Activated naive CD4-positive, alpha-beta T cell treated with anti-CD3 and anti-CD28 coated beads, Interleukin-2, amount 10 ng/mL, durations not matched to agents 7 days and 5 days (primary cell): Measurements from ENCODE around the gene MORF4L1.
"Not testable (repeated sequence)": the region's sequence is repeated elsewhere in the genome, so short reads cannot be mapped to it uniquely, and the experiment has no call there.

Experiments used
- CTCF ChIA-PET: fragments of 350-600 bp; sonication (Branson Sonifier 250); formaldehyde crosslinking; loops from one replicate; lab custom pipeline; 2021; ENCODE audit warnings: antibody characterized with exemption; lab: Charles Lee
- DNase-seq: peaks from one replicate; pipeline ENCODE4 v3.0.0-alpha.2; 2020
- H3K27ac Mint-ChIP-seq: one replicate; pipeline ENCODE4 v1.8.0; 2021; ENCODE audit warnings: mild to moderate bottlenecking, moderate library complexity, mixed read lengths
- H3K27me3 Mint-ChIP-seq: one replicate; pipeline ENCODE4 v1.8.0; 2021; ENCODE audit warnings: mild to moderate bottlenecking, mixed read lengths
- H3K36me3 Mint-ChIP-seq: one replicate; pipeline ENCODE4 v1.8.0; 2021; ENCODE audit warnings: mixed read lengths
- H3K4me1 Mint-ChIP-seq: one replicate; pipeline ENCODE4 v1.8.0; 2021; ENCODE audit warnings: mixed read lengths
- H3K4me3 Mint-ChIP-seq: one replicate; pipeline ENCODE4 v1.8.0; 2021; ENCODE audit warnings: mild to moderate bottlenecking, moderate library complexity, mixed read lengths
- H3K9me3 Mint-ChIP-seq: one replicate; pipeline ENCODE4 v1.8.0; 2021; ENCODE audit warnings: mixed read lengths

The MORF4L1 gene

GRCh38 chr15:78898540-78898939 lies 25.9 kb downstream of the MORF4L1 start:
- no peak for DNase-seq
- H3K4me1 Mint-ChIP-seq = peaks cover 6% of the 10 kb centered on the region
- H3K4me3 Mint-ChIP-seq = no peak overlapping the region
- H3K27ac Mint-ChIP-seq = no peak overlapping the region
- no peaks in the 10 kb centered on the region for H3K9me3 Mint-ChIP-seq
- peaks cover 54% of the 10 kb centered on the region for H3K36me3 Mint-ChIP-seq
- CTCF ChIA-PET = interaction anchor here (0.7 kb wide), 1 partner anchor 286 kb away, joined by 3 read pairs; no protein-coding TSS in a partner anchor
- no peaks in the 10 kb centered on the region for H3K27me3 Mint-ChIP-seq

GRCh38 chr15:78900819-78901533 lies 28.3 kb downstream of the MORF4L1 start:
- DNase-seq, H3K4me1 Mint-ChIP-seq, H3K27me3 Mint-ChIP-seq, H3K4me3 Mint-ChIP-seq, H3K9me3 Mint-ChIP-seq: not testable (repeated sequence)
- CTCF ChIA-PET = interaction anchor here (1.0 to 1.3 kb wide), 2 partner anchors 10 kb away, joined by 3 read pairs; no protein-coding TSS in a partner anchor
- Mint-ChIP-seq H3K27ac (peak overlapping the region; percentile 14), H3K36me3 (peaks cover 53% of the 10 kb centered on the region)

GRCh38 chr15:78902281-78903032 lies 29.8 kb downstream of the MORF4L1 start:
- H3K27ac Mint-ChIP-seq, DNase-seq, H3K9me3 Mint-ChIP-seq, H3K4me1 Mint-ChIP-seq, H3K4me3 Mint-ChIP-seq, H3K27me3 Mint-ChIP-seq: not testable (repeated sequence)
- CTCF ChIA-PET = interaction anchor here (0.9 kb wide), 1 partner anchor 105 kb away, joined by 3 read pairs; no protein-coding TSS in a partner anchor
- H3K36me3 Mint-ChIP-seq = peaks cover 59% of the 10 kb centered on the region

GRCh38 chr15:78904599-78905358 lies 32.1 kb downstream of the MORF4L1 start:
- Mint-ChIP-seq H3K4me3 (no peak overlapping the region), H3K27ac (peak overlapping the region; percentile 19), H3K9me3 (no peaks in the 10 kb centered on the region), H3K27me3 (no peaks in the 10 kb centered on the region), H3K36me3 (peaks cover 53% of the 10 kb centered on the region), H3K4me1 (peaks cover 12% of the 10 kb centered on the region)
- CTCF ChIA-PET = interaction anchor here (0.8 to 4.8 kb wide), 3 partner anchors 10 to 101 kb away, joined by 3 to 30 read pairs (median 3); no protein-coding TSS in a partner anchor
- DNase-seq = no peak

- peaks cover 25% of the 10 kb centered on the region for H3K4me1 Mint-ChIP-seq
- H3K36me3 Mint-ChIP-seq = peaks cover 61% of the 10 kb centered on the region
- no peak overlapping the region for H3K27ac Mint-ChIP-seq
- CTCF ChIA-PET = interaction anchor here (1.1 to 7.5 kb wide), 6 partner anchors 9 to 278 kb away, joined by 3 to 36 read pairs (median 6); no protein-coding TSS in a partner anchor
- no peaks in the 10 kb centered on the region for H3K27me3 Mint-ChIP-seq
- DNase-seq = no peak
- no peak overlapping the region for H3K4me3 Mint-ChIP-seq
- no peaks in the 10 kb centered on the region for H3K9me3 Mint-ChIP-seq
These were observed 33.6 kb downstream of the MORF4L1 start for GRCh38 chr15:78906316-78906620.

GRCh38 chr15:78907577-78907976 lies 34.9 kb downstream of the MORF4L1 start:
- CTCF ChIA-PET = interaction anchor here (1.3 to 7.5 kb wide), 6 partner anchors 8 to 277 kb away, joined by 4 to 36 read pairs (median 7); no protein-coding TSS in a partner anchor
- Mint-ChIP-seq H3K4me3 (no peak overlapping the region), H3K4me1 (peaks cover 29% of the 10 kb centered on the region), H3K36me3 (peaks cover 62% of the 10 kb centered on the region), H3K27ac (no peak overlapping the region), H3K27me3 (no peaks in the 10 kb centered on the region), H3K9me3 (no peaks in the 10 kb centered on the region)
- DNase-seq = no peak

GRCh38 chr15:78909160-78909695 lies 36.5 kb downstream of the MORF4L1 start:
- CTCF ChIA-PET = interaction anchor here (0.9 to 7.5 kb wide), 15 partner anchors 12 to 275 kb away, joined by 3 to 36 read pairs (median 4); no protein-coding TSS in a partner anchor
- no peak overlapping the region for H3K4me3 Mint-ChIP-seq
- H3K27me3 Mint-ChIP-seq = no peaks in the 10 kb centered on the region
- peaks cover 33% of the 10 kb centered on the region for H3K4me1 Mint-ChIP-seq
- no peak for DNase-seq
- peaks cover 65% of the 10 kb centered on the region for H3K36me3 Mint-ChIP-seq
- no peaks in the 10 kb centered on the region for H3K9me3 Mint-ChIP-seq
- no peak overlapping the region for H3K27ac Mint-ChIP-seq

- Mint-ChIP-seq H3K27ac (peak overlapping the region; percentile 5), H3K4me1 (peaks cover 33% of the 10 kb centered on the region), H3K9me3 (no peaks in the 10 kb centered on the region), H3K4me3 (no peak overlapping the region), H3K27me3 (no peaks in the 10 kb centered on the region), H3K36me3 (peaks cover 63% of the 10 kb centered on the region)
- DNase-seq = peak; percentile 47
- CTCF ChIA-PET = interaction anchor here (0.9 to 7.5 kb wide), 11 partner anchors 14 to 275 kb away, joined by 3 to 36 read pairs (median 7); no protein-coding TSS in a partner anchor
These were observed 37.1 kb downstream of the MORF4L1 start for GRCh38 chr15:78909791-78910228.

GRCh38 chr15:78910271-78910670 lies 37.6 kb downstream of the MORF4L1 start:
- Mint-ChIP-seq H3K4me3 (no peak overlapping the region), H3K9me3 (no peaks in the 10 kb centered on the region), H3K27me3 (no peaks in the 10 kb centered on the region), H3K4me1 (peaks cover 33% of the 10 kb centered on the region), H3K36me3 (peaks cover 61% of the 10 kb centered on the region), H3K27ac (peak overlapping the region; percentile 5)
- DNase-seq = no peak
- CTCF ChIA-PET = interaction anchor here (0.8 to 7.5 kb wide), 7 partner anchors 30 to 274 kb away, joined by 3 to 36 read pairs (median 7); no protein-coding TSS in a partner anchor

- no peak for DNase-seq
- H3K27me3 Mint-ChIP-seq = no peaks in the 10 kb centered on the region
- CTCF ChIA-PET = interaction anchor here (1.4 to 7.5 kb wide), 2 partner anchors 67 to 113 kb away, joined by 3 to 36 read pairs; no protein-coding TSS in a partner anchor
- no peak overlapping the region for H3K4me3 Mint-ChIP-seq
- H3K4me1 Mint-ChIP-seq = peaks cover 33% of the 10 kb centered on the region
- peak overlapping the region; percentile 67 for H3K27ac Mint-ChIP-seq
- no peaks in the 10 kb centered on the region for H3K9me3 Mint-ChIP-seq
- peaks cover 50% of the 10 kb centered on the region for H3K36me3 Mint-ChIP-seq
These were observed 39.6 kb downstream of the MORF4L1 start for GRCh38 chr15:78912316-78912715.

- H3K36me3 Mint-ChIP-seq = peaks cover 47% of the 10 kb centered on the region
- H3K4me3 Mint-ChIP-seq = no peak overlapping the region
- CTCF ChIA-PET = interaction anchor here (1.4 to 7.5 kb wide), 2 partner anchors 66 to 113 kb away, joined by 3 to 36 read pairs; no protein-coding TSS in a partner anchor
- DNase-seq = no peak
- H3K27me3 Mint-ChIP-seq = no peaks in the 10 kb centered on the region
- H3K27ac Mint-ChIP-seq = no peak overlapping the region
- H3K4me1 Mint-ChIP-seq = peaks cover 33% of the 10 kb centered on the region
- H3K9me3 Mint-ChIP-seq = no peaks in the 10 kb centered on the region
These were observed 40.3 kb downstream of the MORF4L1 start for GRCh38 chr15:78913012-78913411.

GRCh38 chr15:78914027-78914764 lies 41.5 kb downstream of the MORF4L1 start:
- H3K27ac Mint-ChIP-seq = no peak overlapping the region
- no peak for DNase-seq
- H3K27me3 Mint-ChIP-seq = no peaks in the 10 kb centered on the region
- CTCF ChIA-PET = interaction anchor here (0.6 to 1.7 kb wide), 4 partner anchors 8 to 281 kb away, joined by 3 to 6 read pairs (median 3); no protein-coding TSS in a partner anchor
- peaks cover 48% of the 10 kb centered on the region for H3K36me3 Mint-ChIP-seq
- H3K4me3 Mint-ChIP-seq = no peak overlapping the region
- peaks cover 31% of the 10 kb centered on the region for H3K4me1 Mint-ChIP-seq
- no peaks in the 10 kb centered on the region for H3K9me3 Mint-ChIP-seq
